H1 (cell line): ENCODE data around the gene KIAA1614. TPM values are rescaled to one million over a fixed set of nuclear protein-coding genes. Genes with fewer than 3 reads are reported as not detected.
A peak's percentile ranks its signal among the peaks of the same experiment; 100 is the strongest.

ENCODE experiments used
- CTCF ChIA-PET: fragments of 300-600 bp; sonication (Branson Sonifier 250); formaldehyde crosslinking; loops from one replicate; lab custom pipeline; 2021; ENCODE audit not compliant: partially characterized antibody; lab: Charles Lee
- POLR2A ChIA-PET: fragments of 300-600 bp; sonication (Branson Sonifier 250); formaldehyde crosslinking; loops from one replicate; lab custom pipeline; 2021; ENCODE audit warnings: inconsistent platforms; ENCODE audit not compliant: partially characterized antibody; lab: Charles Lee
- DNase-seq, 2 experiments: peaks; one replicate each; pipeline versions ENCODE4 v3.0.0 to v3.0.0-alpha.2; 2010 to 2022; ENCODE audit warnings: low spot score in 2 of 2, low read depth in 1 of 2, mixed read lengths in 1 of 2
- FAIRE-seq: peaks from 2 replicates; lab custom pipeline; 2011; peaks lifted over from hg19 to GRCh38; lab: Jason Lieb, UNC
- H2AFZ ChIP-seq: 2 replicates; pipeline ENCODE4 v1.8.1; 2012; ENCODE audit warnings: low read length, inconsistent platforms
- H2AK5ac ChIP-seq: 2 replicates; pipeline ENCODE4 v1.6.1; 2013; ENCODE audit warnings: low read depth, low read length
- H2BK120ac ChIP-seq: replicated peaks from 2 replicates; pipeline ENCODE3; 2013; ENCODE audit warnings: low read depth, low read length, inconsistent platforms
- H2BK12ac ChIP-seq: 2 replicates; pipeline ENCODE4 v1.6.1; 2013; ENCODE audit warnings: low read depth, low read length
- H2BK15ac ChIP-seq: 2 replicates; pipeline ENCODE4 v1.6.1; 2013; ENCODE audit warnings: low read length
- H2BK20ac ChIP-seq: 2 replicates; pipeline ENCODE4 v1.6.1; 2013; ENCODE audit warnings: low read length
- H2BK5ac ChIP-seq: 2 replicates; pipeline ENCODE4 v1.6.1; 2013; ENCODE audit warnings: low read depth, low read length
- H3K14ac ChIP-seq: 2 replicates; pipeline ENCODE4 v1.6.1; 2013; ENCODE audit warnings: inconsistent platforms; ENCODE audit not compliant: insufficient read length
- H3K18ac ChIP-seq: 2 replicates; pipeline ENCODE4 v1.6.1; 2013; ENCODE audit warnings: low read length; ENCODE audit errors: extremely low read depth
- H3K23ac ChIP-seq: 2 replicates; pipeline ENCODE4 v1.6.1; 2013; ENCODE audit warnings: inconsistent platforms; ENCODE audit not compliant: insufficient read length
- H3K23me2 ChIP-seq: 2 replicates; pipeline ENCODE4 v1.6.1; 2013; ENCODE audit warnings: low read depth, low read length
- H3K27ac ChIP-seq: 2 replicates; pipeline ENCODE4 v1.6.1; 2011; ENCODE audit warnings: low read depth, low read length, inconsistent platforms
- H3K27me3 ChIP-seq, 4 experiments: replicated peaks in 1 of 4; 1 replicate in 1 of 4; 2 replicates in 3 of 4; pipeline versions ENCODE4 v1.6.1 to v1.8.1; 2011 to 2013; ENCODE audit warnings: low read length in 3 of 4, mild to moderate bottlenecking in 3 of 4, inconsistent platforms in 2 of 4, mixed read lengths in 2 of 4, moderate library complexity in 1 of 4; ENCODE audit not compliant: control insufficient read depth in 3 of 4, insufficient read depth in 3 of 4; ENCODE audit errors: extremely low read depth in 1 of 4
- H3K36me3 ChIP-seq, 4 experiments: 2 replicates each; pipeline versions ENCODE4 v1.6.1 to v1.8.1; 2011 to 2013; ENCODE audit warnings: mild to moderate bottlenecking in 4 of 4, low read length in 3 of 4, moderate library complexity in 2 of 4, control low read depth in 1 of 4, inconsistent platforms in 1 of 4; ENCODE audit not compliant: insufficient read depth in 4 of 4, control insufficient read depth in 2 of 4
- H3K4ac ChIP-seq: replicated peaks from 2 replicates; pipeline ENCODE3; 2013; ENCODE audit warnings: low read length, low read depth, mixed read lengths, inconsistent platforms; ENCODE audit not compliant: insufficient read length
- H3K4me1 ChIP-seq, 4 experiments: replicated peaks in 1 of 4; 1 replicate in 1 of 4; 2 replicates in 3 of 4; pipeline versions ENCODE4 v1.6.1 to v1.8.1; 2011 to 2013; ENCODE audit warnings: low read length in 3 of 4, inconsistent platforms in 2 of 4, mixed read lengths in 1 of 4; ENCODE audit not compliant: insufficient read depth in 4 of 4, control insufficient read depth in 3 of 4
- H3K4me2 ChIP-seq, 2 experiments: 2 replicates each; pipeline versions ENCODE4 v1.6.1 to v1.8.1; 2011 to 2013; ENCODE audit warnings: low read depth in 2 of 2, low read length in 2 of 2, control low read depth in 1 of 2, inconsistent platforms in 1 of 2, mild to moderate bottlenecking in 1 of 2; ENCODE audit not compliant: insufficient read depth in 1 of 2
- H3K4me3 ChIP-seq, 4 experiments: fragments of 200-600, 300-600 bp in 1 of 4; sonication (generic), shearing (Covaris generic), sonication (Bioruptor Twin) in 1 of 4; 2 replicates each; pipeline versions ENCODE4 v1.5.1 to v1.8.1; 2011 to 2016; ENCODE audit warnings: low read length in 4 of 4, low read depth in 3 of 4, control low read depth in 2 of 4, inconsistent platforms in 2 of 4, mild to moderate bottlenecking in 2 of 4, mixed read lengths in 1 of 4, moderate library complexity in 1 of 4; ENCODE audit not compliant: insufficient read depth in 2 of 4; ENCODE audit errors: extremely low read depth in 1 of 4
- H3K56ac ChIP-seq: replicated peaks from 2 replicates; pipeline ENCODE3; 2013; ENCODE audit warnings: low read depth, mild to moderate bottlenecking, mixed read lengths, low read length, inconsistent platforms; ENCODE audit not compliant: insufficient read length
- H3K79me1 ChIP-seq: 2 replicates; pipeline ENCODE4 v1.6.1; 2013; ENCODE audit warnings: low read depth, low read length, control low read depth
- H3K79me2 ChIP-seq, 2 experiments: 2 replicates each; pipeline versions ENCODE4 v1.6.1 to v1.8.1; 2012 to 2013; ENCODE audit warnings: low read length in 2 of 2, mild to moderate bottlenecking in 2 of 2, inconsistent platforms in 1 of 2; ENCODE audit not compliant: insufficient read depth in 2 of 2, control insufficient read depth in 1 of 2
- H3K9ac ChIP-seq, 4 experiments: replicated peaks in 1 of 4; 1 replicate in 1 of 4; 2 replicates in 3 of 4; pipeline versions ENCODE4 v1.6.1 to v1.8.1; 2011 to 2013; ENCODE audit warnings: low read depth in 3 of 4, low read length in 3 of 4, control low read depth in 2 of 4, mild to moderate bottlenecking in 2 of 4, moderate library complexity in 2 of 4, inconsistent platforms in 1 of 4; ENCODE audit errors: extremely low read depth in 1 of 4
- H3K9me3 ChIP-seq, 2 experiments: 2 replicates each; pipeline versions ENCODE4 v1.6.1 to v1.8.1; 2012 to 2013; ENCODE audit warnings: mild to moderate bottlenecking in 2 of 2, moderate library complexity in 2 of 2, control low read depth in 1 of 2, inconsistent platforms in 1 of 2, low read depth in 1 of 2, low read length in 1 of 2, mixed read lengths in 1 of 2; ENCODE audit not compliant: insufficient read depth in 2 of 2
- H4K20me1 ChIP-seq, 2 experiments: replicated peaks in 1 of 2; 2 replicates each; pipeline versions ENCODE3 to v1.8.1; 2011 to 2013; ENCODE audit warnings: inconsistent platforms in 2 of 2, low read length in 2 of 2, mild to moderate bottlenecking in 1 of 2; ENCODE audit not compliant: insufficient read depth in 2 of 2, control insufficient read depth in 1 of 2
- H4K5ac ChIP-seq: 2 replicates; pipeline ENCODE4 v1.6.1; 2013; ENCODE audit warnings: low read length, low read depth, mixed read lengths, inconsistent platforms; ENCODE audit not compliant: insufficient read length
- H4K8ac ChIP-seq: 2 replicates; pipeline ENCODE4 v1.8.0; 2013; ENCODE audit warnings: mild to moderate bottlenecking, moderate library complexity, low read length, inconsistent platforms; ENCODE audit not compliant: insufficient read depth; ENCODE audit errors: extremely low read depth
- H4K91ac ChIP-seq: replicated peaks from 2 replicates; pipeline ENCODE3; 2013; ENCODE audit warnings: low read length, mixed read lengths, inconsistent platforms; ENCODE audit not compliant: insufficient read length
- CBX8 ChIP-seq: fragments of 300-800, 300-1000 bp; sonication (generic); IDR thresholded peaks from 2 replicates; pipeline ENCODE4 v1.7.1; 2016; ENCODE audit warnings: low read depth, low read length, borderline replicate concordance
- JUND ChIP-seq: IDR thresholded peaks from 2 replicates; pipeline ENCODE4 v1.6.1; 2011; ENCODE audit warnings: mild to moderate bottlenecking, improper control_type of control experiment, low read length
- RFX5 ChIP-seq: IDR thresholded peaks from 2 replicates; pipeline ENCODE4 v1.6.1; 2011; ENCODE audit warnings: low read depth, low read length, improper control_type of control experiment, borderline replicate concordance
- SIX5 ChIP-seq: IDR thresholded peaks from 2 replicates; pipeline ENCODE4 v1.6.1; 2011; ENCODE audit warnings: mild to moderate bottlenecking, low read depth, low read length
- SRF ChIP-seq: IDR thresholded peaks from 2 replicates; pipeline ENCODE4 v1.6.1; 2011; ENCODE audit warnings: mild to moderate bottlenecking, low read depth, low read length, moderate library complexity
- TCF12 ChIP-seq: IDR thresholded peaks from 2 replicates; pipeline ENCODE4 v1.6.1; 2011; ENCODE audit warnings: low read depth, mild to moderate bottlenecking, low read length
- TEAD4 ChIP-seq: IDR thresholded peaks from 2 replicates; pipeline ENCODE4 v1.6.1; 2012; ENCODE audit warnings: low read depth, low read length, inconsistent platforms, mixed read lengths
- ZNF274 ChIP-seq: IDR thresholded peaks from 2 replicates; pipeline ENCODE4 v1.7.0; 2012; ENCODE audit warnings: low read length, borderline replicate concordance; ENCODE audit errors: extremely low read depth
- WGBS, 2 experiments: shearing (Covaris generic) in 1 of 2; methylation state at CpG; one replicate each; pipeline versions ENCODE4 v1.1.6 to v1.1.7; 2013 to 2015; ENCODE audit warnings: low lambda C conversion rate in 2 of 2, mixed read lengths in 2 of 2, inconsistent platforms in 1 of 2, low coverage in 1 of 2, missing lambda C conversion rate in 1 of 2; ENCODE audit not compliant: insufficient replicate concordance in 2 of 2, insufficient coverage in 1 of 2, insufficient read length in 1 of 2; ENCODE audit errors: extremely low coverage in 1 of 2, missing lambda C conversion rate in 1 of 2; 5-methylcytosine and 5-hydroxymethylcytosine counted together
- polyA plus RNA-seq, 7 experiments: library from polyadenylated mRNA; depleted of rRNA in 3 of 7; stranded (reverse) in 5 of 7; unstranded in 2 of 7; fragments of >200 nt in 5 of 7; fragments of 200-250 nt in 2 of 7; gene quantifications; 1 replicate in 5 of 7; 2 replicates in 1 of 7; 4 replicates in 1 of 7; pipeline versions ENCODE4 v1.2.1 to v1.2.3, GENCODE V29; 2011 to 2013; ENCODE audit warnings: missing spikeins in 2 of 7, mixed read lengths in 2 of 7
- total RNA-seq: library from RNA; stranded (reverse); fragmentation: NEBNext Ultra II Directional; extraction: Animal tissue kit (Norgen Biotek cat#: 25700); gene quantifications from 2 replicates; pipeline ENCODE4 v1.2.1, GENCODE V29; 2021

KIAA1614 gene
- total and polyA plus RNA-seq, 2 of the 8 experiments (the other 6 are each of a cell fraction or from before 2014, with no cell fraction given) = 1.3 to 3.1 TPM

DNA sequence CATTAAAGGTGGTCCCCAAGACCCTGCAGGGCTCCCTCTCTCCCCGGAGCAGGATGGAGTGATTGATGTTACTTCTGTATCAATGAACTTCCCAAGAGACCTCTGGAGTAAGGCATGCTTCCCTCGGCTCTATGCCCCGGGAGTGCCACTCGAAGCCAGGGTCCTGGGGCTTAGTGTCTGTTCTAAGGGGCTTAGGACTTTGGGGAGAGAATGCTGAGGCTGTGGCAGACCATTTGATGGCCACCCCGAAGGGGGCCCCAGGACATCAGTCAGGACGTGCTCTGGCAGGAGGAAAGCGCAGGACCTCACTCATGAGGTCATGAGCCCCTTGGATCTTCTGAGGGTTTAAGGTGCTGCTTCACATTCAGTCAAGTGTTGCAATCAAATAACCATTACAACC, 7.5 kb downstream of the KIAA1614 start:
- POLR2A ChIA-PET = interaction anchor here (0.7 to 1.0 kb wide), 3 partner anchors 19 to 47 kb away, joined by 3 read pairs; no protein-coding TSS in a partner anchor
- FAIRE-seq = no peak

More for the DNA sequence above, 7.5 kb downstream of the KIAA1614 start:
- H2BK15ac ChIP-seq = no peak overlapping the region
- WGBS, 2 experiments = 87% methylated on average over 7 of the region's 7 CpGs; no CpG with 5 or more reads in 1 of the 2 experiments
- H3K79me1 ChIP-seq = no peaks in the 10 kb centered on the region
- no peak overlapping the region for H3K56ac ChIP-seq
- no peak for TF ChIP-seq SIX5
- TF ChIP-seq SRF = no peak
- TF ChIP-seq CBX8 = no peak
- TF ChIP-seq TCF12 = no peak
- no peak for TF ChIP-seq TEAD4
- no peak for TF ChIP-seq ZNF274
- no peak for TF ChIP-seq JUND
- TF ChIP-seq RFX5 = no peak
- no peak overlapping the region for H3K14ac ChIP-seq
- H3K36me3 ChIP-seq = no peaks in the 10 kb centered on the region
- H3K4me1 ChIP-seq = peaks cover 21 to 33% (median 28%) of the 10 kb centered on the region in 4 experiments
- H3K18ac ChIP-seq = no peak overlapping the region
- H3K23me2 ChIP-seq = peaks cover 2% of the 10 kb centered on the region
- H3K9me3 ChIP-seq = no peaks in the 10 kb centered on the region
- no peak overlapping the region for H3K27ac ChIP-seq
- no peak overlapping the region for H2BK5ac ChIP-seq
- no peak overlapping the region for H4K5ac ChIP-seq
- no peaks in the 10 kb centered on the region for H4K20me1 ChIP-seq
- no peak overlapping the region for H2BK20ac ChIP-seq
- H3K9ac ChIP-seq = no peak overlapping the region
- no peaks in the 10 kb centered on the region for H3K79me2 ChIP-seq
- H2BK120ac ChIP-seq = no peak overlapping the region
- H3K4me2 ChIP-seq = no peak overlapping the region
- H2AK5ac ChIP-seq = 0 out of 2 replicates have a peak overlapping the region, but pooled peaks have one; percentile 20
- no peak overlapping the region for H4K8ac ChIP-seq
- DNase-seq = no peak
- H3K23ac ChIP-seq = no peak overlapping the region
- H3K27me3 ChIP-seq = no peaks in the 10 kb centered on the region; a peak in 1 of 7 replicates
- no peak overlapping the region for H4K91ac ChIP-seq
- H3K4me3 ChIP-seq = no peak overlapping the region
- H2AFZ ChIP-seq = no peak overlapping the region
- H3K4ac ChIP-seq = no peak overlapping the region
- peak overlapping the region; percentile 53; the same call in 1 of the 2 replicates for H2BK12ac ChIP-seq
- CTCF ChIA-PET = interaction anchor here (0.6 to 1.8 kb wide), 20 partner anchors 9 to 466 kb away, joined by 3 to 14 read pairs (median 4); partner anchors contain the start of gene KIAA1614
